HL-60 (cell line): ENCODE measurements around the gene STAB2.

Experiments
- POLR2AphosphoS5 ChIP-seq: IDR thresholded peaks from 2 replicates; pipeline ENCODE4 v1.6.1; 2012; ENCODE audit warnings: low read depth
- REST ChIP-seq: IDR thresholded peaks from 2 replicates; pipeline ENCODE4 v1.6.1; 2012; ENCODE audit warnings: low read depth; ENCODE audit not compliant: insufficient replicate concordance
- TF ChIP-seq, protein P1 (sequence below): IDR thresholded peaks from one replicate; pipeline ENCODE4 v1.5.1; 2011; ENCODE audit warnings: low read length, control low read depth, inconsistent platforms; ENCODE audit not compliant: insufficient read depth

DNA sequence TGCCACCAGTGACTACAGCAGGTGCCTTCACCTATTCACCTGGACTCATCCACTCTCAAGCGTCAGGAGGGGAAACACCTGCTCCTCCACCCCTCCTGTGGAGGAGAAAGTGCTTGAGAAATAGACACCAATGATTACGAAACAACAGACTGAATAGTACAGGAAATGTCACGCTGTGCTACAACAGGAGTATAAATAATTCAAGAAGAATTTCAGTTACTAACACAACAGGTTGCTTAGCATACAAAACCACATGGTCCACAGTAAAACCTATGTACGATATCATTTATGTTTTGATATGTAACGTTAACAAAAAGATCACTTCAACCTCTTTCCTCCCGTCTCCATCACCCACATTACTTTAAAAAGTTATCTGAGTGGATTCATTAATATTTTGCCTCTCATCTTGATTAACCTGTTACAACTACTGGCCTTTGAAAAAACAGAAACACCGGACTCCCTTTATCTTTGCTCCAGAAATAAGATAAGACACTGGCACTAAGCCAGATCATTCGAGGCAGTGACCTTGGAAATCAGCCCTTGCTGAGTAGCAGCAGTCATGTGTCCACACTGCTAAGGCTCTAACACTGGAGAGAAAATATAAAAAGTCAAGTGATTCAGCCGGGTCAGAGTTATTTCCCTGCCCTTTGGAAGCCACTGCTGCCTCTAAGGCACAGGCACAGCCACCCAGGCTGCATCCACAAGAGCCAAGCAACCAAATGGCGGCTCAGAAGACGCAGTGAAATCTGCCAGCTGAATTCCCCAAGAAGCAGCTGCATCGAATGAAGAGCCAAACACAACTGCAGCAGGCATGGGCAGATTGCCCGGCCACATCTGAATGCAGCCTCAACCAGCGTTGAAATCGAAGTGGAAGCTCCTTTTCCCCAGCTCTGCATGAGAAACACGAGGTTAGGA lies 213.0 kb downstream of the STAB2 start:
- TF ChIP-seq REST (peak; percentile 3), POLR2AphosphoS5 (peak; percentile 76)
- TF ChIP-seq, protein P1, sequence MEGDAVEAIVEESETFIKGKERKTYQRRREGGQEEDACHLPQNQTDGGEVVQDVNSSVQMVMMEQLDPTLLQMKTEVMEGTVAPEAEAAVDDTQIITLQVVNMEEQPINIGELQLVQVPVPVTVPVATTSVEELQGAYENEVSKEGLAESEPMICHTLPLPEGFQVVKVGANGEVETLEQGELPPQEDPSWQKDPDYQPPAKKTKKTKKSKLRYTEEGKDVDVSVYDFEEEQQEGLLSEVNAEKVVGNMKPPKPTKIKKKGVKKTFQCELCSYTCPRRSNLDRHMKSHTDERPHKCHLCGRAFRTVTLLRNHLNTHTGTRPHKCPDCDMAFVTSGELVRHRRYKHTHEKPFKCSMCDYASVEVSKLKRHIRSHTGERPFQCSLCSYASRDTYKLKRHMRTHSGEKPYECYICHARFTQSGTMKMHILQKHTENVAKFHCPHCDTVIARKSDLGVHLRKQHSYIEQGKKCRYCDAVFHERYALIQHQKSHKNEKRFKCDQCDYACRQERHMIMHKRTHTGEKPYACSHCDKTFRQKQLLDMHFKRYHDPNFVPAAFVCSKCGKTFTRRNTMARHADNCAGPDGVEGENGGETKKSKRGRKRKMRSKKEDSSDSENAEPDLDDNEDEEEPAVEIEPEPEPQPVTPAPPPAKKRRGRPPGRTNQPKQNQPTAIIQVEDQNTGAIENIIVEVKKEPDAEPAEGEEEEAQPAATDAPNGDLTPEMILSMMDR = no peak
